GM19351 (cell line): ENCODE measurements around the gene CD55.
"Not testable (repeated sequence)": the region's sequence is repeated elsewhere in the genome, so short reads cannot be mapped to it uniquely, and the experiment has no call there.

ENCODE experiments used
- ATAC-seq: cut with Tn5 transposase; IDR thresholded peaks from one replicate; pipeline ENCODE4 v1.9.1; 2021; ENCODE audit warnings: mild to moderate bottlenecking, moderate library complexity; ENCODE audit not compliant: unreplicated experiment

CD55 gene

GRCh38 chr1:207305489-207305873 is 16.0 kb upstream of the CD55 start:
- ATAC-seq = no peak

- ATAC-seq = no peak
Measured at GRCh38 chr1:207306023-207306422, 15.5 kb upstream of the CD55 start.

GRCh38 chr1:207306603-207307002 is 14.9 kb upstream of the CD55 start:
- no peak for ATAC-seq

- no peak for ATAC-seq
Measured at GRCh38 chr1:207308451-207309190, 12.9 kb upstream of the CD55 start.

- ATAC-seq = no peak
Measured at GRCh38 chr1:207309745-207310273, 11.7 kb upstream of the CD55 start.

- no peak for ATAC-seq
Measured at GRCh38 chr1:207311888-207312603, 9.4 kb upstream of the CD55 start.

GRCh38 chr1:207312604-207312920 is 8.9 kb upstream of the CD55 start:
- ATAC-seq = no peak

GRCh38 chr1:207313131-207313530 is 8.3 kb upstream of the CD55 start:
- ATAC-seq = no peak

GRCh38 chr1:207314816-207315215 is 6.7 kb upstream of the CD55 start:
- no peak for ATAC-seq

GRCh38 chr1:207315435-207315834 is 6.0 kb upstream of the CD55 start:
- no peak for ATAC-seq

- no peak for ATAC-seq
Measured at GRCh38 chr1:207316141-207316540, 5.3 kb upstream of the CD55 start.

- no peak for ATAC-seq
Measured at GRCh38 chr1:207316622-207317391, 4.7 kb upstream of the CD55 start.

GRCh38 chr1:207317561-207317960 is 3.9 kb upstream of the CD55 start:
- ATAC-seq = no peak

GRCh38 chr1:207318072-207318619 is 3.3 kb upstream of the CD55 start:
- no peak for ATAC-seq

- no peak for ATAC-seq
Measured at GRCh38 chr1:207319199-207319598, 2.3 kb upstream of the CD55 start.

- not testable (repeated sequence) for ATAC-seq
Measured at GRCh38 chr1:207320105-207320504, 1.4 kb upstream of the CD55 start.

- ATAC-seq = no peak
Measured at GRCh38 chr1:207321790-207322645, 540 bp downstream of the CD55 start.

- ATAC-seq = no peak
Measured at GRCh38 chr1:207323425-207324225, 2.1 kb downstream of the CD55 start.

- ATAC-seq = no peak
Measured at GRCh38 chr1:207328004-207328403, 6.5 kb downstream of the CD55 start.
